Activated CD4-positive, alpha-beta T cell treated with anti-CD3 and anti-CD28 coated beads, Interleukin-2, Interleukin-6, amounts not matched to agents 100 ng/mL and 50 ng/mL, durations not matched to agents 16 hours and 8 hours (primary cell): ENCODE results near the gene UBL3.

ENCODE experiments used
- DNase-seq: peaks from one replicate; pipeline ENCODE4 v3.0.0-alpha.2; 2020

Gene UBL3

GRCh38 chr13:29753618-29754472 is 96.6 kb downstream of the UBL3 start:
- no peak for DNase-seq

DNA sequence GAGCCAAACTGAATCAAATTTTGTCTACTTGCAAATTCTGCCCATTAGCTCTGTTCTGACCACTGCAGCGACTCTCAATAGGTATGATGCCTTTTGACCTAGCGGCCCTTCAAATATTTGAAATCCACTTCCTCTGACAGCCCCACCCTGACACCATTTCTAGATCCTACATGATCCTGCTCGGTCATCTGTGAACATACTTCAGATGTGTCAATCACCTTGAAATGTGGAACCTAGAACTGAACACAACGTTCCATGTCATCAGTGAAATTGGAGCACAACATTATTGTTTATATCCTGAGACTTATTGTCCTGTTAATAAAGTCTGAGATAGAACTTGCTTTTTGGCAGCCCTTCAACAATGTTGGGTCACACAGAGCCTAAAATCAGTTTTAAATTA is 98.2 kb downstream of the UBL3 start:
- DNase-seq, result no peak

DNA sequence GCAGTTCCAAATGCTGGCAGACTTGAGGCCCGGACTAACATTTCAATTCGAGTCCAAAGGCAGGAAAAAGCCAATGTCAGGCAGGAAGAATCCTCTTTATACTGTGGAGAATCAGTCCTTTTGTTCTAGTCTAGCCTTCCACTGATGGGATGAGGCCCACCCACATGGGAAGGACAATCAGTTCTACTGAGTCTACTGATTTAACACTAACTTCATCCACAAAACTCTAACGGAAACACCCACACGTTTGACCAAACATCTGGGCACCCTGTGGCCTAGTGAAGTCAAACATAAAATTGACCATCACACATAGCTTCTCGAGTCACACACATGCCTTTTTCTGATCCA is 100.3 kb downstream of the UBL3 start:
- DNase-seq, result no peak

DNA sequence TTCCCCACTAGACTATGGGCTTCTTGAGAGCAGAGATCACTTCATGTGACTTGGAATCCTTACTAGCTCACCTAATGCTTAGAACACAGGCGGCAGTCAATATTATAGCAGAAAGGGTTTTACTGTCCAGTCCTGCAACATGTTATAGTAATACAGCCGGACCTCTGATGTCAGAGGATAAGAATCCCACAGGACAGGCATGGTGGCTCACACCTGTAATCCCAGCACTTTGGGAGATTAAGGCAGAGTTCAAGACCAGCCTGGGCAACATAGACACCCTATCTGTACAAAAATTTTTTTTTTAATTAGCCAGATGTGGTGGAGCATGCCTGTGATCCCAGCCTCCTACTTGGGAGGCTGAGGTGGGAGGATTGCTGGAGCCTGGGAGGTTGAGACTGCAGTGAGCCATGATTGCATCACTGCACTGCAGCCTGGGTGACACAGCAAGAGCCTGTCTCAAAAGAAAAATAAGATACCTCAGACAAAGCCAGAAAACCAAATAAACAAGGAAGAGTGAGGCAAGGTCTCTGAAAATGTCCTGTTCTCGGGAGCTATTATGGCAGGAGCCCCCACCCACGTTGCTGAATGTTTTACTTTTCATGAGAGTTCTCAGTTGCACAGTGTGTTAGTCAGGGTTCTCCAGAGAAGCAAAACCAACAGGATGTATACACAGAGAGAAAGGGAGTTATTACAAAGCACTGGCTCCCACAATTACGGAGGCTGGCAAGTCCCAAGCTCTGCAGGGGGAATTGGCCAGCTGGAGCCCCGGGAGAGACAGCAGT is 100.8 kb downstream of the UBL3 start:
- no peak for DNase-seq

GRCh38 chr13:29748097-29748496 is 102.3 kb downstream of the UBL3 start:
- DNase-seq, result no peak

DNA sequence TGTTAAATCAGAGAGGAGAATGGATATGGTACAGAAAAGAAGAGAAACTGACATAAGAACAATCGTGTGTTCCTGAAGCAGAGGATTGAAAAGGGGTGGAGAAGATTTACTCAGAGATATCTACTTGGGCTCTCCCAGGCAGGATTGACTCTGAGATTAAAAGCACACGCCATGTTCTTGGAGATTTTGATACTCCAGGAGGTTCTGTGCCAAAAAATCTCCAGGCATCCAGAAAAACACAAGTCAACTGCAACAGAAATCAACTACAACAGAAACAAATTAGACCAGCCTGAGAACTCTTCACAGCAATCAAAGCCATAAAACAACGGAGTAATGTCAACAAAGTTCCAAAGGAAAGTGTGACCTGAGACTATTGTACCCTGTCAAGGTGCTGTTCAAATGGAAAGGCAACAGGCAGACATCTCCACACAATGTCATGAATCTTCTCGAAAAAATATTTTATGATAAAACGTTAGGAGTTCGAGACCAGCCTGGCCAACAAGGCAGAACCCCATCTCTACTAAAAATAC is 104.2 kb downstream of the UBL3 start:
- no peak for DNase-seq

DNA sequence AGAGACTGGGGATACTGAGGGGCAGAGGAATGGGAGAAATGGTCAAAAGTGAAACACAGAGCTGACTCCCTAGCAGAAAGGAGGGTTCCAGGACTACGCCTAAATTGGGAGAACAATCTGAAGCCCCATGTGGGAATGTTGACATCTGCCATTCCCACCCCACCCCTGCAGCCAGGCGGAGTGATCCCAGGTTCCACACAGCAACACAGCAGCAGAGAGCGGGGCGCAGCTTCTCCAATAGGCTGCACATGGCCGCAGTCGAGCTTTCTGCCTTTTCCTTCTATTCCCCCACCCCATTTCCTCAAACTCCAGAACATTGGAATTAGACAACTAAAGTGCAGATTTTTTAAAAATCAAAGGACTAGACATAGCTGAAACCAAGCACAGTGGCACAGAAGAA is 104.7 kb downstream of the UBL3 start:
- no peak for DNase-seq

DNA sequence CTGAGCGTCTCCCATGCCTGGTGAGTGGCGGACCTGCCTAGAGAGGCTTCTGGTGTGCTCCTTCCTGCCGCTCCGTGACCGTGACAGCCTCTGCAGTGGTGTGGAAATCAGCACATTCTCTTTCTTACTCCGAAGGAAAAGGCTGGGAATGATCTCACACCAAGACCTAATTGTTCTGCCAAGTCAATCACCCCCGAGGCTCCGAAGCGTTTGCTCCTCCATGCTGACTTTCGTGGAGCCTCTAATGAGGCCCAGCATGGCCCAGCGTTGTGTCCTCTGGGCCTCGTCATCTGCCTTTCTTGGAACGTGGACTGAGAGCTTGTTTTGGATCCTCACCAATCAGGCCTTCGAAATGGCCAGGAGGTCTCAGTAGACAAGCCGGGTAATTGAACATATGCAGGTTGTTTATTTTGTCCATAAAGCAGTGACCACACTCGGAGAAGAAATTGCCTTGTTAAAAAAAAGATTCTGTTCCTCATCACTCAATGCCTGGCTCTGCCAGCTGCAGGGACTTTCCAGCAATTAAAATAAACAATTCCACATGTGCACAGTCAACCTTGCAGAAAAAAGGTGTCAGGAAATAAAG is 107.1 kb downstream of the UBL3 start:
- DNase-seq, result no peak

DNA sequence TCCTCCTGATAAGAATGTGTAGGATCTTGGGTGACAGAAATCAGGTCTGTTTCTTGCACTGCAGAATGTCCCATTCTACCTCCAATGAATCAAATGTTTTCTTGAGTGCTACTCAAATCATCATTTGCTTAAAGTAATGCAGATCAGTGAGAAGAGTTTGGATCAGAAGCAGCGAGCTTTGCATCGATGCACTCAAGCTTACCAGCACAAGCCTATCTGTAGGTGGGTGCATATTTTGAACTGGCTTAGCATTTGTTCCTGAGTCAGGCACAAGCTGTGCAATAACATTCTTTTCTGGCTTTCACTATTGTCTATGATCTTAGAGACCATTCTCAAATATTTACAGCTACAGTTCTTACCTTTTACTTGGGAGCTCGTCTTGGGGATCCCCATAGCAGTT is 109.5 kb downstream of the UBL3 start:
- DNase-seq, result no peak

DNA sequence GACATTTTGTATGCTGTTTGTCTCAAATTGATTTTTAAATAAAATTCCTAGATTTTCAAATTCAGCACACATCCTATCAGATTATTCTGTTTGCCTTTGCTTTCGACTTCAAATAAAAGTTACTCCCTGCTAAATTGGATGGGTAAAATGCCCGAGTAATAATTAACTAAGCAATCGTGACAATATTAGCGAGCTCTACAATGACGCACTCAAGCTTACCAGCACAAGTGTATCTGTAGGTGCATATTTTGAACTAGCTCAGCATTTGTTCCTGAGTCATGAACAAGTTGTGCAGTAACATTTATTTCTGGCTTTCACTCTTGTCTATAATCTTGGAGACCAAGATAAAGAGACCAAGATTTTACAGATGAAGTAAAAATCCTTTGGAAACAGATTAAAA is 113.4 kb downstream of the UBL3 start:
- DNase-seq, result no peak

- no peak for DNase-seq
Observed at GRCh38 chr13:29733147-29733611, 117.2 kb downstream of the UBL3 start.

- no peak for DNase-seq
Observed at GRCh38 chr13:29730253-29730652, 120.2 kb downstream of the UBL3 start.

DNA sequence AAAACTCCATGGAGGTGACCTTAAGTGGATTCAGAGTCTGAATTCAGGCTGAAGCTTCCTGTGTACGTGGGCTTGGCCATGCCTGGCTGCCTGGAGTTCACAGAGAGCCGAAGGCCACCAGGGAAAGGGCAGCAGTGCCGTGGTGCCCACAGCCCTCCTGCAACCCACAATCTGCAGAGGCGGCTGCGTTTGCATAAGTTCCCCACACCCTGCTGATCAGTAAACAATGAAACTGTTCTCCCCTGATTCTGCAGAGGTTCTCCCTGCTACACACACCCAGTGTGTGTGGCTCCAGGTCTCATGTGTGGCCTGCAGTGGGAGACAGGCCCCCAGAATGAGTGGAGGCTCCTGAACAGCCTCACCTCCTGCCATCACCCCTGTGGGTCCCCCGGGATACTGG is 128.0 kb downstream of the UBL3 start:
- DNase-seq, result no peak

- DNase-seq, result no peak
Observed at GRCh38 chr13:29721766-29722165, 128.7 kb downstream of the UBL3 start.

DNA sequence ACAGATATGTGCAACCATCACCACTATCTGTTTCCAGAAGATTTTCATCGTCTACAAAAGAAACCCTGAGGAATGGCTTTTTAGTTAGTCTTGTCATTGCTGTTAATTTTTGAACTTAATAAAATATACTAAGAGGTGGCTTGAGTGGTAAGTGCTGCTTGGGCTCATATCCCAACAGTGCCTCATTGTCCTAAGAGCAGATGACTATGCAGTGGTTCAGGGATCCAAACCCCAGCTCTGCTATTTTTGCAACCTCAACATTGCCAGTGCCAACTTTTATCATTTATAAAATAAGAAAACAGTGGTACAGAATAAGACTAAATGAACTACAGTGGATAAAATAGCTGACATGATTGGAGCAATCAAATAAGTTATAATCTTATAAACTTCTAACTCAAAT is 131.7 kb downstream of the UBL3 start:
- no peak for DNase-seq

- DNase-seq, result peak; percentile 17
Observed at GRCh38 chr13:29716493-29716892, 133.9 kb downstream of the UBL3 start.
